Measurements from ENCODE around the gene TPM3. TPM values are rescaled to one million over a fixed set of nuclear protein-coding genes. Genes with fewer than 3 reads are reported as not detected.

TPM3 gene
- total and polyA plus RNA-seq, 7 experiments from 2014 or later, result 264 to 718 (median 423) TPM

GRCh38 chr1:154199563-154199879 lies 7.6 kb upstream of the TPM3 start:
- Histone ChIP-seq H3K27me3 (ENCODE audit: control insufficient read depth in 2 of 2, insufficient read depth in 2 of 2, low read length in 2 of 2) (no peaks in the 10 kb centered on the region), H3K27ac (ENCODE audit: low read depth, low read length) (no peak overlapping the region), H3K36me3 (ENCODE audit: control insufficient read depth in 2 of 3, insufficient read depth in 3 of 3, low read length in 3 of 3) (no peaks in the 10 kb centered on the region), H3K4me1 (ENCODE audit: control insufficient read depth in 2 of 2, insufficient read depth in 2 of 2, low read length in 2 of 2) (no peaks in the 10 kb centered on the region), H3K9me3 (ENCODE audit: control insufficient read depth in 2 of 3, low read length in 3 of 3) (no peaks in the 10 kb centered on the region), H3K4me3 (ENCODE audit: low read length) (no peak overlapping the region)
- no peak for DNase-seq
- no peak for ATAC-seq
- ChIA-PET POLR2A (interaction anchor here (0.6 to 2.8 kb wide), 7 partner anchors 18 to 278 kb away, joined by 3 to 12 read pairs (median 3); partner anchors contain the start of genes HAX1 and UBAP2L), CTCF (interaction anchor here (0.8 to 3.0 kb wide), 12 partner anchors 14 to 145 kb away, joined by 3 to 34 read pairs (median 4); partner anchors contain the start of gene HAX1)
- Mint-ChIP-seq H3K36me3 (no peaks in the 10 kb centered on the region), H3K27ac (no peak overlapping the region), H3K9me3 (no peaks in the 10 kb centered on the region), H3K4me3 (no peak overlapping the region), H3K27me3 (peaks cover 0 to 4% (median 0%) of the 10 kb centered on the region in 5 donors), H3K4me1 (no peaks in the 10 kb centered on the region)
- intact Hi-C loops (cut with micrococcal nuclease), result loop anchor here (1.0 to 2.0 kb wide), 7 partner anchors 16 to 279 kb away; partner anchors contain the start of genes HAX1 (in 2 of the 2) and UBAP2L (in 1 of the 2)

- CTCF ChIA-PET, result interaction anchor here (0.6 to 3.0 kb wide), 13 partner anchors 14 to 479 kb away, joined by 3 to 34 read pairs (median 4); partner anchors contain the start of gene HAX1
- intact Hi-C loops (cut with micrococcal nuclease), result loop anchor here (1.0 to 2.0 kb wide), 7 partner anchors 16 to 279 kb away; partner anchors contain the start of genes HAX1 (in 2 of the 2) and UBAP2L (in 1 of the 2)
- Histone ChIP-seq H3K27me3 (ENCODE audit: control insufficient read depth in 2 of 2, insufficient read depth in 2 of 2, low read length in 2 of 2) (no peaks in the 10 kb centered on the region), H3K4me1 (ENCODE audit: control insufficient read depth in 2 of 2, insufficient read depth in 2 of 2, low read length in 2 of 2) (no peaks in the 10 kb centered on the region), H3K9me3 (ENCODE audit: control insufficient read depth in 2 of 3, low read length in 3 of 3) (no peaks in the 10 kb centered on the region), H3K27ac (ENCODE audit: low read depth, low read length) (no peak overlapping the region), H3K4me3 (ENCODE audit: low read length) (no peak overlapping the region), H3K36me3 (ENCODE audit: control insufficient read depth in 2 of 3, insufficient read depth in 3 of 3, low read length in 3 of 3) (no peaks in the 10 kb centered on the region)
- peak overlapping the region in 1 of 9 donors; percentile 69 for H3K27ac Mint-ChIP-seq
- no peaks in the 10 kb centered on the region for H3K9me3 Mint-ChIP-seq
- H3K4me1 Mint-ChIP-seq, result peaks cover 0 to 4% (median 0%) of the 10 kb centered on the region in 7 donors
- H3K27me3 Mint-ChIP-seq, result peaks cover 0 to 7% (median 0%) of the 10 kb centered on the region in 5 donors
- POLR2A ChIA-PET, result interaction anchor here (0.6 to 2.8 kb wide), 9 partner anchors 19 to 1181 kb away, joined by 3 to 12 read pairs (median 3); partner anchors contain the start of genes HAX1, RPS27 and UBAP2L
- H3K4me3 Mint-ChIP-seq, result no peak overlapping the region
- DNase-seq (peak in 7 of 9 donors; percentile 44 to 66 (median 61)), ATAC-seq (peak; percentile 91)
- H3K36me3 Mint-ChIP-seq, result no peaks in the 10 kb centered on the region
Measured at GRCh38 chr1:154198756-154199562, 7.1 kb upstream of the TPM3 start.

- no peak overlapping the region for H3K27ac ChIP-seq (ENCODE audit: low read depth, low read length)
- H3K4me3 ChIP-seq (ENCODE audit: low read length), result no peak overlapping the region
- H3K9me3 Mint-ChIP-seq, result no peaks in the 10 kb centered on the region
- H3K9me3 ChIP-seq (ENCODE audit: control insufficient read depth in 2 of 3, low read length in 3 of 3), result no peaks in the 10 kb centered on the region
- H3K27ac Mint-ChIP-seq, result peak overlapping the region in 1 of 9 donors; percentile 32
- DNase-seq (no peak), ATAC-seq (no peak)
- no peaks in the 10 kb centered on the region for H3K36me3 ChIP-seq (ENCODE audit: control insufficient read depth in 2 of 3, insufficient read depth in 3 of 3, low read length in 3 of 3)
- CTCF ChIA-PET, result interaction anchor here (0.6 kb wide), 1 partner anchor 38 kb away, joined by 3 read pairs; no protein-coding TSS in a partner anchor
- no peaks in the 10 kb centered on the region for H3K36me3 Mint-ChIP-seq
- H3K27me3 ChIP-seq (ENCODE audit: control insufficient read depth in 2 of 2, insufficient read depth in 2 of 2, low read length in 2 of 2), result no peaks in the 10 kb centered on the region
- H3K4me3 Mint-ChIP-seq, result no peak overlapping the region
- H3K4me1 Mint-ChIP-seq, result peaks cover 0 to 4% (median 0%) of the 10 kb centered on the region in 7 donors
- POLR2A ChIA-PET, result no interaction called here
- peaks cover 0 to 45% (median 12%) of the 10 kb centered on the region in 5 donors for H3K27me3 Mint-ChIP-seq
- intact Hi-C loops (cut with micrococcal nuclease), result no loop called here
- no peaks in the 10 kb centered on the region for H3K4me1 ChIP-seq (ENCODE audit: control insufficient read depth in 2 of 2, insufficient read depth in 2 of 2, low read length in 2 of 2)
Measured at GRCh38 chr1:154193821-154194220, 1.9 kb upstream of the TPM3 start.

DNA sequence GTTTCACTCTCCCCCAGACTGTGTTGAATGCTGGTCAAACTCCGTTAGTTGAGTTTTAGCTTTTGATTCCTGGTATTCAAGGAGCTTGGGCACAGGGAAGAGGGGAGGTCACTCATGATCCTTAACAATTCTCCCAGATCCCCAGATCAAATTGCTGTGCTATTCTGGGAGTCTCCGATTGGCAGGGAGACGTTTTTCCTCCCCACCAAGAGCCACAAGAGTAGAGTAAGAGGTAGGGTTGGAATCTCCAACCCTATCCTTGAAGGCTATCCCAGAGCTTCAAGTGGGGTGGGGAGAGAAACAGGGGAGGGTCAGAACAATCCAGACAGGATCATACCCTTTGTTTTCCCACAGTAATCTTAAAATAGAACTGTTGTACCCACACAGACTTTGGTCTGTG lies 576 bp upstream of the TPM3 start:
- H3K9me3 ChIP-seq (ENCODE audit: control insufficient read depth in 2 of 3, low read length in 3 of 3), result no peaks in the 10 kb centered on the region
- H3K36me3 Mint-ChIP-seq, result no peaks in the 10 kb centered on the region
- no peak overlapping the region for H3K4me3 Mint-ChIP-seq
- ChIA-PET CTCF (no interaction called here), POLR2A (interaction anchor here (0.8 to 1.0 kb wide), 2 partner anchors 11 to 28 kb away, joined by 3 read pairs; partner anchors contain the start of gene UBAP2L)
- intact Hi-C loops (cut with micrococcal nuclease), result no loop called here
- H3K27ac ChIP-seq (ENCODE audit: low read depth, low read length), result no peak overlapping the region
- H3K9me3 Mint-ChIP-seq, result no peaks in the 10 kb centered on the region
- DNase-seq (no peak), ATAC-seq (no peak)
- H3K27me3 Mint-ChIP-seq, result peaks cover 0 to 49% (median 12%) of the 10 kb centered on the region in 5 donors
- no peaks in the 10 kb centered on the region for H3K27me3 ChIP-seq (ENCODE audit: control insufficient read depth in 2 of 2, insufficient read depth in 2 of 2, low read length in 2 of 2)
- H3K4me1 Mint-ChIP-seq, result peaks cover 0 to 4% (median 0%) of the 10 kb centered on the region in 7 donors
- H3K36me3 ChIP-seq (ENCODE audit: control insufficient read depth in 2 of 3, insufficient read depth in 3 of 3, low read length in 3 of 3), result no peaks in the 10 kb centered on the region
- H3K27ac Mint-ChIP-seq, result no peak overlapping the region
- H3K4me3 ChIP-seq (ENCODE audit: low read length), result no peak overlapping the region
- no peaks in the 10 kb centered on the region for H3K4me1 ChIP-seq (ENCODE audit: control insufficient read depth in 2 of 2, insufficient read depth in 2 of 2, low read length in 2 of 2)

GRCh38 chr1:154190550-154190949 lies 1.4 kb downstream of the TPM3 start:
- no peak for DNase-seq
- CTCF ChIA-PET, result no interaction called here
- no peaks in the 10 kb centered on the region for H3K36me3 Mint-ChIP-seq
- intact Hi-C loops (cut with micrococcal nuclease), result no loop called here
- ATAC-seq, result no peak
- POLR2A ChIA-PET, result no interaction called here
- H3K36me3 ChIP-seq (ENCODE audit: control insufficient read depth in 2 of 3, insufficient read depth in 3 of 3, low read length in 3 of 3), result no peaks in the 10 kb centered on the region
- H3K27ac Mint-ChIP-seq, result no peak overlapping the region
- no peak overlapping the region for H3K4me3 ChIP-seq (ENCODE audit: low read length)
- no peak overlapping the region for H3K4me3 Mint-ChIP-seq
- peaks cover 0 to 49% (median 12%) of the 10 kb centered on the region in 5 donors for H3K27me3 Mint-ChIP-seq
- no peaks in the 10 kb centered on the region for H3K9me3 Mint-ChIP-seq
- no peaks in the 10 kb centered on the region for H3K4me1 ChIP-seq (ENCODE audit: control insufficient read depth in 2 of 2, insufficient read depth in 2 of 2, low read length in 2 of 2)
- peaks cover 0 to 11% (median 0%) of the 10 kb centered on the region in 7 donors for H3K4me1 Mint-ChIP-seq
- H3K27ac ChIP-seq (ENCODE audit: low read depth, low read length), result no peak overlapping the region
- no peaks in the 10 kb centered on the region for H3K27me3 ChIP-seq (ENCODE audit: control insufficient read depth in 2 of 2, insufficient read depth in 2 of 2, low read length in 2 of 2)
- no peaks in the 10 kb centered on the region for H3K9me3 ChIP-seq (ENCODE audit: control insufficient read depth in 2 of 3, low read length in 3 of 3)

DNA sequence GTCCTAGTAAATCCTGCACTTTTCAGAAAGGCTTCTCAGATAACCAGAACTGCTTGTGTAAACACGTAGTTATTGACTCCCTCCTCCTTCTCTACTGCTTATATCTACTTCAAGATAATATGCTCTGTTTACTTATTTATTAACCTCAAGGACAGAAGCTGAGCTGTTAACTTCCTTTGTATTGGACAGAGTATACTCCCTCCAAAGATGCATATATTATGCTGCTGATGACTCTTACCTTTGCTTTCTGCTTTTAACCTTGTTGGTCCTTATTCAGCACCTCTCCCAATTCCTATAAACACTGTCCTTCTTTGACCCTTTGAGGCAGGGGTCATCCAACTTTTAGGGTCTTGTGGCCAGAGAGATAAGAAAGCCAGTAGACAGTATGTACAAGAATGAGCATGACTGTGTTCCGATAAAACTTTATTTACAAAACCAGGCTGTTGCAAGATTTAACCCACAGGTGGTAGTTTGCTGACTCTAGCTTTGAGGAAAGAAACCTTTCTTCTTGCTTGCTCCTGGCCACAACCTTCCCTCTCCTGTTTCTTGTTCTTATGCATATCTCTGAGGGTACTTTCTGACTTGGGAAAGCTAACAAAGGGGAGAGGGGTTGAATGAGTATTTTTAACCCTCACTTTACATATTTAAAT lies 4.9 kb downstream of the TPM3 start:
- Histone ChIP-seq H3K36me3 (ENCODE audit: control insufficient read depth in 2 of 3, insufficient read depth in 3 of 3, low read length in 3 of 3) (peaks cover 0 to 7% (median 0%) of the 10 kb centered on the region in 3 experiments), H3K4me3 (ENCODE audit: low read length) (no peak overlapping the region), H3K27me3 (ENCODE audit: control insufficient read depth in 2 of 2, insufficient read depth in 2 of 2, low read length in 2 of 2) (no peaks in the 10 kb centered on the region), H3K9me3 (ENCODE audit: control insufficient read depth in 2 of 3, low read length in 3 of 3) (no peaks in the 10 kb centered on the region), H3K27ac (ENCODE audit: low read depth, low read length) (no peak overlapping the region), H3K4me1 (ENCODE audit: control insufficient read depth in 2 of 2, insufficient read depth in 2 of 2, low read length in 2 of 2) (peaks cover 0 to 11% of the 10 kb centered on the region in 2 donors)
- DNase-seq (no peak), ATAC-seq (no peak)
- Mint-ChIP-seq H3K4me1 (peaks cover 8 to 14% (median 12%) of the 10 kb centered on the region in 7 donors), H3K27me3 (peaks cover 0 to 26% (median under 1%) of the 10 kb centered on the region in 5 donors), H3K4me3 (no peak overlapping the region), H3K36me3 (peaks cover 0 to 4% (median 4%) of the 10 kb centered on the region in 5 donors), H3K9me3 (peaks cover 0 to 3% (median 0%) of the 10 kb centered on the region in 11 donors), H3K27ac (no peak overlapping the region)
- intact Hi-C loops (cut with micrococcal nuclease), result loop anchor here (1.0 to 10.0 kb wide), 3 partner anchors 85 to 368 kb away; partner anchors contain the start of genes HAX1 (in 2 of the 2) and UBE2Q1 (in 1 of the 2)
- ChIA-PET POLR2A (interaction anchor here (0.5 kb wide), 1 partner anchor 26 kb away, joined by 4 read pairs; no protein-coding TSS in a partner anchor), CTCF (interaction anchor here (0.6 kb wide), 1 partner anchor 32 kb away, joined by 3 read pairs; no protein-coding TSS in a partner anchor)

Measured in naive thymus-derived CD4-positive, alpha-beta T cell (primary cell).